Measurements from ENCODE around the gene PARP15.

DNA sequence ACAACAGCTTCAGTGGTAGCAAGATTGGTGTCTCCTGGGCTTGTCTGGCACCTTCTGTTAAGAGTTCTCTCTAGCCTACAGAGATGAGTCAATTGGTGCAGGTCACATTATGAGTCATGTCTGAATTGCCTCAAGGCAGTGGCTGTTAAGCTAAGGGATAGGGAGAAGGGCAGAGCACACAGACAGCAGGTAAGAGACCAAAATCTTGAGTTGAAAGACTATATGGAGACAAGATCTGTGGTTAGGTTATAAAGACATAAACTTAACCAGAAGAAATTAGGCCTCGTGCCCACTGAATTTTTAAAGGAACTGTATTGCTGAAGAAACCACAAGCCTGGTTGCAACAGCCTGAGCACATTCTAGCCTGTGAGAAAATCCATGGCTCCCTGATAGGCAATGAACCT is 43.5 kb upstream of the PARP15 start:
- TF ChIP-seq, protein P1, sequence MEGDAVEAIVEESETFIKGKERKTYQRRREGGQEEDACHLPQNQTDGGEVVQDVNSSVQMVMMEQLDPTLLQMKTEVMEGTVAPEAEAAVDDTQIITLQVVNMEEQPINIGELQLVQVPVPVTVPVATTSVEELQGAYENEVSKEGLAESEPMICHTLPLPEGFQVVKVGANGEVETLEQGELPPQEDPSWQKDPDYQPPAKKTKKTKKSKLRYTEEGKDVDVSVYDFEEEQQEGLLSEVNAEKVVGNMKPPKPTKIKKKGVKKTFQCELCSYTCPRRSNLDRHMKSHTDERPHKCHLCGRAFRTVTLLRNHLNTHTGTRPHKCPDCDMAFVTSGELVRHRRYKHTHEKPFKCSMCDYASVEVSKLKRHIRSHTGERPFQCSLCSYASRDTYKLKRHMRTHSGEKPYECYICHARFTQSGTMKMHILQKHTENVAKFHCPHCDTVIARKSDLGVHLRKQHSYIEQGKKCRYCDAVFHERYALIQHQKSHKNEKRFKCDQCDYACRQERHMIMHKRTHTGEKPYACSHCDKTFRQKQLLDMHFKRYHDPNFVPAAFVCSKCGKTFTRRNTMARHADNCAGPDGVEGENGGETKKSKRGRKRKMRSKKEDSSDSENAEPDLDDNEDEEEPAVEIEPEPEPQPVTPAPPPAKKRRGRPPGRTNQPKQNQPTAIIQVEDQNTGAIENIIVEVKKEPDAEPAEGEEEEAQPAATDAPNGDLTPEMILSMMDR (IDR thresholded peaks at IDR 0.05), result no peak
- TF ChIP-seq POLR2A (IDR thresholded peaks at IDR 0.05), result no peak
